Testis (tissue), 2 donors: ENCODE measurements around the gene SDHB.

Experiments
- POLR2A ChIP-seq: fragments of 450-650 bp; IDR thresholded peaks from one replicate; pipeline ENCODE4 v1.6.1; 2017; ENCODE audit warnings: antibody characterized with exemption, mild to moderate bottlenecking, moderate library complexity
- TF ChIP-seq, protein P1 (sequence below), 3 experiments: fragments of 450-650 bp in 2 of 3; fragments of 200-600 bp in 1 of 3; sonication (generic) in 1 of 3; IDR thresholded peaks; one replicate each; pipeline ENCODE4 v1.5.1; 2016 to 2019; ENCODE audit warnings: antibody characterized with exemption in 3 of 3, mild to moderate bottlenecking in 2 of 3, moderate library complexity in 1 of 3

DNA sequence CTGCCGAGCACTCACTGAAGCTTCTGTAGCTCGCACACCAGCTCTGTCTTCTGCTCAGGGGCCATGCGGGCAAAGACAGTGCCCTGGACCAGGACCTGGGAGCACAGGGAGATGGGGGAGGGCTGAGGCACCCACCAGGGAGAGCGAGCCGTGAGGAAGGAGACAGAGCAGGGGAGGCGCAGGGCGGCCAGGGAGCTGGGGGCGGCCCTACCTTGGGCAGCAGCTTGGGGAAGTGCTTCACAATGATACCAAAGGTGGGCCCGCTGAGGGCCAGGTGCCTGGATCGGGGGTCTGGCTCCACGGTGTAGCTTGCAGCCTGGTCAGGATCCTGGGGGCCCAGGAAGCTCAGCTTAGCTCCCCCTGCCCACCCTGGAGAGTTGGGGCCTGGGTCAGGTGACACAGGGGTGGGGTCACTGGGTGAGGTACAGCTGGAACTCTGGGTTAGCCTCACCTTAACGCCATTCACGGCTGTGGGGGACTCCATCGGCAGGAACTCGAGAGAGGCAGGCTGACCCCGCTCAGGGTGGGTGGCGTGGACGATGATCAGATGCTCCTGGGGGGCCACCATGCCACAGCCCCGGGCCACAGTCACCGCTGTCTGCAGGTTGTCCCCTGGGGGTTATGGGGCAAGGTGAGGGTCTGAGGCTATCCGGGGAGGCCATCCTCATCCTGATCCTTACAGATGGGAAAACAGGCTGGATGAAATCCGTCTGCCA lies 64.0 kb downstream of the SDHB start:
- TF ChIP-seq POLR2A: no peak
- TF ChIP-seq, protein P1, sequence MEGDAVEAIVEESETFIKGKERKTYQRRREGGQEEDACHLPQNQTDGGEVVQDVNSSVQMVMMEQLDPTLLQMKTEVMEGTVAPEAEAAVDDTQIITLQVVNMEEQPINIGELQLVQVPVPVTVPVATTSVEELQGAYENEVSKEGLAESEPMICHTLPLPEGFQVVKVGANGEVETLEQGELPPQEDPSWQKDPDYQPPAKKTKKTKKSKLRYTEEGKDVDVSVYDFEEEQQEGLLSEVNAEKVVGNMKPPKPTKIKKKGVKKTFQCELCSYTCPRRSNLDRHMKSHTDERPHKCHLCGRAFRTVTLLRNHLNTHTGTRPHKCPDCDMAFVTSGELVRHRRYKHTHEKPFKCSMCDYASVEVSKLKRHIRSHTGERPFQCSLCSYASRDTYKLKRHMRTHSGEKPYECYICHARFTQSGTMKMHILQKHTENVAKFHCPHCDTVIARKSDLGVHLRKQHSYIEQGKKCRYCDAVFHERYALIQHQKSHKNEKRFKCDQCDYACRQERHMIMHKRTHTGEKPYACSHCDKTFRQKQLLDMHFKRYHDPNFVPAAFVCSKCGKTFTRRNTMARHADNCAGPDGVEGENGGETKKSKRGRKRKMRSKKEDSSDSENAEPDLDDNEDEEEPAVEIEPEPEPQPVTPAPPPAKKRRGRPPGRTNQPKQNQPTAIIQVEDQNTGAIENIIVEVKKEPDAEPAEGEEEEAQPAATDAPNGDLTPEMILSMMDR (IDR thresholded peaks at IDR 0.05): no peak
